NK-92 (cell line): Measurements from ENCODE around the gene BOK.
A peak's percentile ranks its signal among the peaks of the same experiment; 100 is the strongest.

Experiments
- DNase-seq: peaks from one replicate; lab custom pipeline; 2025; ENCODE audit not compliant: unreplicated experiment; lab: John Stamatoyannopoulos, UW

BOK gene

DNA sequence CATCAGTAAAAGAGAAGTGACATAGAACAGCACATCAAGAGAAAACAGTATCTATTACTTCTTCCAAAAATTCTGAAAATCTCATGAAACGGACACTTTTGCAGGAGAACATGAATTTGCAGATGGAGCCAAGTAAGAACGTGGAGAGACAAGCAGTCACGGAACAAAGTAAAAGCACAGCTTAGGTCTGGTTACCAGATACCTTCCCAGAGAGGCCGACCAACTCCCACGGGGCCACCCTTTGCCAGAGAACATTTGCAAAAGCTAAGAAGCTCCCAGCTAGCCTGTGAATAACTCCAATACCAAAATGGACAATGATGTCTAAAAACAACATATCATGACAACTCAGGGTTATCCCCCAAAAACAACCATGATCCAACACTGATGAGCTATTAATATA, 39.5 kb downstream of the BOK start:
- DNase-seq: no peak

- DNase-seq: no peak
Observed at GRCh38 chr2:241598487-241598886, 39.9 kb downstream of the BOK start.

- DNase-seq: no peak
Observed at GRCh38 chr2:241599615-241600014, 41.1 kb downstream of the BOK start.

DNA sequence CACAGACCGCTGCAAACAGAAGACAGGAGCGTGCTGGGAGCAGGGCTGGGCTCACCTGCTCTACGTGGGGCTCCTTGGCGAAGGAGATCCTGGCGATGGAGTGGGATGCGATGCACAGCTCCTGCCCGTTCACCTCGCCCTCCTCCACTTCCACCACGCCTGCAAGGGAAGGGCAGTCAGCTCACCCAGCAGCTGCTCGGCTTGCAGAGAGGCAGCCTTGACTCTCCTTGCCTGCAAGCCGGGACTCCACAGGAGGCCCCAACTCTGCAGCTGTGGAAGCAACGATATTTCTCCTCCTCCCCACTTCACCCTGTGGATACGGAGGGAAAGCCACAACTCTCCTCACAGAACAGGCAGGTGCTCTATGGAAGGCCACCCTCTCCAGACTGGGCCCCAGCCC, 43.3 kb downstream of the BOK start:
- no peak for DNase-seq

- no peak for DNase-seq
Observed at GRCh38 chr2:241602720-241603119, 44.2 kb downstream of the BOK start.

DNA sequence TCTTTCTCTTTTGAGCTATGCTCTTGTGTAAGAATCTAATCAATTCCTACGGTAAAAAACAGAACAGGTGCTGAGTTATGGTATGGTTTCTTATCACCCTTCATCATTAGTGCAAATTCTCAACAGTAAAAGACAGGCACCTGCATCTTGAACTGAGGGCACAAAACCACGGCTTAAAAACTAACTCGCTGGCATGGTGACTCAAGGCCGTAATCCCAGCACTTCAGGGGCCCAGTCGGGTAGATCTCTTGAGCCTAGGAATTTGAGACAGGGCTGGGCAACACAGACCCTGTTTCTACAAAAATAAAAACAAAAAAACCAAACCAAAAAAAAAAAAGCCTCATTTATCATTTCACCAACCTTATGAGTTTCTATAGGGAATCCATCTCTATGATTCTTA, 45.1 kb downstream of the BOK start:
- DNase-seq: no peak

- DNase-seq: no peak
Observed at GRCh38 chr2:241606186-241606585, 47.6 kb downstream of the BOK start.

GRCh38 chr2:241607162-241607885, 48.8 kb downstream of the BOK start:
- DNase-seq: no peak

- DNase-seq: no peak
Observed at GRCh38 chr2:241608881-241609280, 50.3 kb downstream of the BOK start.

- DNase-seq: peak; percentile 51
Observed at GRCh38 chr2:241609859-241610793, 51.6 kb downstream of the BOK start.

- no peak for DNase-seq
Observed at GRCh38 chr2:241611062-241611461, 52.5 kb downstream of the BOK start.

- DNase-seq: no peak
Observed at GRCh38 chr2:241612156-241613016, 53.8 kb downstream of the BOK start.

DNA sequence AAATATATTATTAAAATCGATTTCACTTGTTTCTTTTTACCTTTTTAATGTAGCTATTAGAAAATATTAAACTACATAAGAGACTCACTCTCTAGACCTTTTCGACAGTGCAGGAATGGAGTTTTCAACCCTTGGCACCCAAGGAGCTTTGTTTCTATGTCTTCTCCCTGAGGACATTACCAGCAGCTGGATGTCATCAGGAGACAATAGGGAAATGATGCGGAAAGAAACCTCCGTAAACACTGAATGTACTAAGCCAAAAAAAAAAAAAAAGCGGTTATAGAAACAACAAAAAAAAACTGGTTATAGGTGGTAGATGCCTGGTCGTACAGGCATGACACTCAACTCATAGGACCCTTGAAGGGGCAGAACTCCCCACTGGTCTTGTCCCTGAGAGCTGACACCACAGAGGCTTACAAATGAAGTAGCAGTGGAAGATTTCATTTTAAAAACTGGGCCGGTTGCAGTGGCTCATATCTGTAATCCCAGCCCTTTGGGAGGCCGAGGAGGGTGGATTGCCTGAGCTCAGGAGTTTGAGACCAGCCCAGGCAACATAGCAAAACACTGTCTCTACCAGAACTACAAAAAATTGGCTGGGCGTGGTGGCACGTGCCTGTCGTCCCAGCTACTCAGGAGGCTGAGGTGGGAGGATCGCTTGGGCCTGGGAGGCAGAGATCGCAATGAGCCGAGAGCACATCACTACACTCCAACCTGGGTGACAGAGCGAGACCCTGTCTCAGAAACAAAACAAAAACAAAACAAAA, 54.7 kb downstream of the BOK start:
- no peak for DNase-seq

DNA sequence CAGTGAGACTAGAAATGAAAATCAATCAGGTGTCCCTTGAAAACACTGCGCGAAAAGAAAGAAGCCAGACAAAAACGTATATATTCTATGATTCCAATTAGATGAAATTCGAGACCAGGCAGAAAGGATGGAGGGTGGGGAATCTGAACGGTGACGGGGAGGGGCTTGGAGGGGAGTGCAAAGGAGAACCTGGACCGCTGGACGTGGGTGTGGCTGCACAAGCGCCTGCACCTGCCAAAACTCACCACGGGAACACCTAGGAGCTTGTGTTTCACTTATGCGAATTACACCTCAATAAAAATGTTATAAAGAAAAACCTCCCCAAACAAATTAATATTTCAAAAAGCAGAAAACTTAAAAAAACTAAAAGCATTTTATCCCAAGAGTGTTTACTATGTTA, 56.5 kb downstream of the BOK start:
- no peak for DNase-seq

GRCh38 chr2:241615522-241616052, 57.0 kb downstream of the BOK start:
- no peak for DNase-seq

DNA sequence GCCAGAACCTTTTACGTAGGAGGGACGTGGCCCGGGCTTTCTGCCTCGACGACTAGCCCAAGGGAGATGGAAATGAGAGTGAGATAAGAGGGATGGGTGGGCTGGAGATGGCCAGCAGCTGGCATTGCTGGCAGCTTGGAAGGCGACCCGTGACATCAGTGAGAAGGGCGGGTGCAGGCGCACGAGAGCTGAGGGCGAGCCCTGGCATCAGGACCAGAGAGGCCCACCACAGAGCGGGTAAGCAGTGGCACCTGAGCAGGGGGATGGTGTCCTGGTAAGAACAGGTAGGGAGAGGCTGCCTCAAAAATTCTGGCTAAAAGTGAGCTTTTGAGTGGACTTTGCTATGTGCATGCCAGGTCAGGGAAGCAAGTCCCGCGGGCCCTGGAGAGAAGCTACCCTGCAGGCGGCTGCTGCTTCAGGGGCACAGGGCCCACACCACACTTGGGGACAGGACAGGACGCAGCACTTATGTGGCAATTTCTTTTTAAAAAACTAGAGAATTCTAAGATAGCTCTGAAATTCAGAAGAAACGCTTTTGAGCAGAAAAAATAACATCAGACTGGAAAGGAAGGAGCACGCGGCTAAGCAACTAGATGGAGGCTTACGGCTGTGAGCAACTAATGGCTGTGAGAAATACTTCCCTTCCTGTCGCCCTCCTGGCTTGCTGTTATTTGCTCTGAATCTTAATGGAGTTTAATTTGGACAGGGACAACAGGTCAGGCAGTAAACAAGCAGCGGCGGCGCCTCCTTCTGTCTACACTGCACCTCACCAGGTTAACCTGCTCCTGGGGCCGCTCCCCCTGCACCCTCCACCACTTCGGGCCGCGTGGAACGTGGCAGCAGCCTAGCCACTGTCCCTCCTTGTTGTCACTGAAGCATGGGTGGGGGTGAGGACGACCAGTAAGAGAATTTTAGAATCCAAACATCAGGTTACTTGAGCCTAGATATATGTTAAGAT, 57.9 kb downstream of the BOK start:
- DNase-seq: no peak

GRCh38 chr2:241617431-241618154, 59.0 kb downstream of the BOK start:
- no peak for DNase-seq

GRCh38 chr2:241618296-241618805, 59.8 kb downstream of the BOK start:
- no peak for DNase-seq
